CD4-positive, alpha-beta T cell treated with Interferon alpha-2 for 1 hour (primary cell): Measurements from ENCODE around the gene COL20A1.
"Not testable (repeated sequence)": the region's sequence is repeated elsewhere in the genome, so short reads cannot be mapped to it uniquely, and the experiment has no call there.

Source experiments
- DNase-seq, 2 donors: peaks; one replicate each; pipeline ENCODE4 v3.0.0-alpha.2; 2020 to 2022

The COL20A1 gene

DNA sequence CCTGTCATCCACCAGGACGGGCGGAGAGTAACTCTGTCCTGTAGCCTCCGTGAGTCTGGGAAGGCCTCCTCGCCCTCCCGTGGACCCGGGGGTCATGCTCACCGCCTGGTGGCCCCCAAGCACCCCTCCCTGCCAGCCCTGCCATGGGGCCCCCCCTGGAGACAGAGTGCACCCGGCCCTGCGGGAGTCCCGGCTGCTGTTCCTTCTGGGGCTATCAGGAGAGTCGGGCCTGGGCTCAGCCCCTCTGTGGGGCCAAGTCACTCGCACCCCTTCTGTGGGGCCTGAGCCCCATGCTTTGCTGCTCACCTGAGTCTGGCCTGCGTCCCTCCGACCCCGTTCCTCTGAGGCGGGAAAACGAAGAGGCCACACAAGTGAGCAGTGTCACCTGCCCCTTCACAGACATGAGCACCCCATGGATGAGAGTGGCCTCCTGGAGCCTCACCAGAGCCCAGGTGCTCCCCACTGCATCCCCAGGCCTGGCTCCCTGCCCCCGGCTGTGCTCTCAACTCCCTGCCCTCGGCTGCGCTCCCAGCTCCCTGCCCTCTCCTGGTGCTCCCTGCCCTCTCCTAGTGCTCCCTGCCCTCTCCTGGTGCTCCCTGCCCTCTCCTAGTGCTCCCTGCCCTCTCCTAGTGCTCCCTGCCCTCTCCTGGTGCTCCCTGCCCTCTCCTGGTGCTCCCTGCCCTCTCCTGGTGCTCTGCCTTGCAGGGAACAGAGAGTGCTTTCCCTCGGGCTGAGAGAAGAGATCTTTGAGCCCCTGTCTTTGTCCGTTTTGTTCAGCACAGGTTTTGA is 72.8 kb downstream of the COL20A1 start:
- no peak for DNase-seq

DNA sequence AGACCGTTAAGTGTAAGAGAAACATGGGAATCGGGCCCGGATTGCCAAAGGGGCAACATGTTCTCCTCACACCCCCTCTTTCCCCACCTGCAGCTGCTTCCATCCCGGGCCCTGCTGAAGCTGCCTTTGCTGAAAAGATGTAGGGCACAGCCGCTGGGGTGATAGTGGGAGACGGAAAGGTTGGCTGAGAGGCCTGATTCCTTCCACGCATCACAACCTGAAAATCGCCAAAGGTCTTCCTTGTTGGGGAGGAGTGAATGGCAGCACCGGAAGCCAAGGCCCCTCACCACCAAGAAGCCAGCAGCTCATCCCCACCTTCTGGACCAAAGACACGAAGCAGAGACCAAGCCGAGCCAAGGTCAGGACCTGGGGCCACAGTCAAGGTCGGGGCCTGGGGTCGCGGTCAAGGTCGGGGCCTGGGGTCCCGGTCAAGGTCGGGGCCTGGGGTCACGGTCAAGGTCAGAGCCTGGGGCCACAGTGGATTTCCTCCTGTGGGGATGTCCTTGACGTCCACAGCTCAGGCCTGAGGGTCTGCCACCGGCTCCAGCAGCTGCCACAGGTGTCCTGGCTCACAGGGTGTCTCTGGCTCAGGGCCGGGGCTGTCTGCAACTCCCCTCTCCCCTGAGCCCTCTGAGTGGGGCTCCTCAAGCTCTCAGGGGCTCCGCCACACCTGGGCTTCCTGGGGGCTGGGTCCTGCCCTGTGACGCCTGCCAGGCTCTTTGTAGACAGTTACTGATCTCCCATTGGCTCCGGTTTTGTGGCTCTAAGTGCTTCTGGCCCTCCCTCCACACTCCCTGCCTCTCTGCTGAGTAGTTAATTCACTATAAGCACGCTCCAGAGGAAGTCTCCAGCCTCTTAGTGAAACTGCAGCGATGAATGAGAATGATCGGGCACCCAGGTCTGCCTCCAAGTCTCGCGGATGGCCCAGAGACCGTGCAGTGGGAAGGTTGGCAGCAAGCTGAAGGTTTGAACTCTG is 73.7 kb downstream of the COL20A1 start:
- no peak for DNase-seq

DNA sequence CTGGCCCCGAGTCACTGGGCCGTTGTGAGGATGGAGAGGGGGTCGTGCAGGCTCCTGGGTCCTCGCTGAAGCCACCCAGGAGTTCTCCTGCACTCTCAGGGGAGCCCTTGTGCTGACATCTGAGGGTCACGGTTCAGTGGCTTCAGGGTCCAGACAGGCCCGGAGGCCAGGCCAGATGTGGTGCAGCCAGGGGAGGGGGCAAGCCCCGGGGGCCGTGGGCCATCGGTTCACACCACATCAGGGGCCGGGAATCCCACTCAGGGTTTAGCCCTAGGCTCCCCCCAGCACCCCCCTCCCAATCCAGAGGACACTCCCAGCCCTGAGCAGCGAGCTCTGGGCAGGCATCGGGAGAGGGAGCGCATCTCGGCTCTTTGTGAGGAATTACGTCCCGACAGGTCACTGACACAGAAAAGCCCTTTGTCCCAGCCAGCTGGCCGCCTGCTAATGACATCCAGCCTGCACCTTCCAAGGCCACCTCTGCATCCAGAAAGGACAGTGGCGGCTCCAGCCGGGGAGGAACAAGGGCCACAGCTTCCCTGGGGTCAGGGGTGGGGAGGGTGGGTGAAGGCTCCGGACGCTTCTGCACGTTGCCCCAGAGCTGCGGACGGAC is 74.6 kb downstream of the COL20A1 start:
- DNase-seq, result no peak

DNA sequence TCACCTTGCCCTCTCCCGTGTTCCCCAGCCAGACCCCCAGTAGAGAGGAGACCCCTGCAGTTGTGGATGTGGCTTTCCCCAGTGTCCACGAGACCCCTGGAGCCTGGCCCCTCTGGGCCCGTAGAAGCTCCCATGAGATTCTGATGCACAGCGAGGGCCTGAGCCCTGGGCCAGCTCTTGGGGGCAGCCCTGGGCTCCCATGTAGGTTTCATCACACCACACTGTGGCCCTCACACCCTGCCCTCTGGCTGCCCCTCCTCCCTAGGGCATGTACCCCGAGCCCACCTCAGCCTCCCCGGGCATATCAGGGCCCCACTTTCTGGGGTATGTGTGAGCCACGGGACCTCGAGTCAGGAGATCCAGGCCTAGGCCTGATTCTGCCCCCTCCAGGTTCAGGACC is 75.2 kb downstream of the COL20A1 start:
- DNase-seq, result no peak

DNA sequence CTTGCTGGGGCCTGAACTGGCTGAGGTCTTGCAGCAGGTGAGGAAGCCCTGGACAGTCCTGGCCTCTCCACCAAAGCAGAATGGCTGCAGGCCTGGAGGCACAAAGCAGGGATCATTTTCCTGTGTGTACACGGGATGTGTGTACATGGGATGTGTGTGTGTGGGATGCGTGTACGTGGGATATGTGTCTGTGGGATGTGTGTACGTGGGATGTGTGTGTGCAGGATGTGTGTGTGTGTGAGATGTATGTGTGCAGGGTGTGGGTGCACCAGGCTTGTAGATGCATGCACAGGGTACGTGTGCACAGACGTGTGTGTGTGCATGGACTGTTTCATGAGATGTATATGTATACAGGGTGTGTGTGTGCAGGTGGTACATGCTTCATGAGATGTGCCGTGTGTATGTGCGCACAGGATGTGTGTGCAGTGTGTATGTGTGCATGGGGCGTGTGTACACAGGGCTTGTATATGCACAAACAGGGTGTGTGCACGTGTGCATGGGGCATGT is 76.1 kb downstream of the COL20A1 start:
- no peak for DNase-seq

DNA sequence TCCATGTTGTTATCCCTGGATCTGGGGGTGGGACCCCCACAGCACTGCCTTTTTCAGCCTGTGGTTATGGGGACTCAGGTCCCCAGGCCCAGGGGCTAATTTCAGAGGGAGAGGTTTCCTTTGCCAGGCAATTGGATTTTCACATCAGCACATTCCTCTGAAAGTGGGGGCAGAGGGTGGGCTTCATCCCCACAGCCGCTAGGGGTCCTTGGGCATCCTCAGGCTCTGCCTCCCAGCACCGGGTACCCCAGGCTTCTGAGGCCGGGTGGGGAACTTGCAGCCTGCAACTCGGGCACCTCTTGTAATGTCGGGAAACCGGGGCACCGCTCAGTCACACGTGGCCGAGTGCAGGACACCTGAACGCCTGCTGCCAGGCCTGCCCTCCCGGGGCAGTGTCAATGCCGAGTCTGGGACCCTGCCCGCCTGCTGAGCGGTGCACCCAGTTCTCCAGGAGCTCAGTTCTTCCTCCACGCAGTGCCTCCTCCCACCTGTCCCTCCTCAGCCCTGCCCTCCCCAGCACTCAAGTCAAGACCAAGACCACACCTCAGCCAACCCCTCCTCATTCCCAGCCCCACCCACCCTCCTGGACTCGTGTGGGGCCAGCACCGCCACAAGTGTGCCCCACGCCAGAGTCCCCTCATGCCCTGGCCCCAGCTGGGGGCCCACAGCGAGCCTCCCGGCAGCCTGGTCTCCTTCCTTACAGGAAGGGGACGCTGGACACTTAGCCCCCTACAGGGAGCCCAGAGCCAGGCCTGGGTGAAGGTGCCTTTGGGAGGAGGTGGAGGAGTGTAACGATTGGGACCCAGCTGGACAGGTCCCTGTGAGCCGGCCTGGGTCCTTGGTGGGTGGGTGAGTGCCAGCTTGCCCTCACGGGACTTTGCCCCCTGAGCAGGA is 77.0 kb downstream of the COL20A1 start:
- no peak for DNase-seq

DNA sequence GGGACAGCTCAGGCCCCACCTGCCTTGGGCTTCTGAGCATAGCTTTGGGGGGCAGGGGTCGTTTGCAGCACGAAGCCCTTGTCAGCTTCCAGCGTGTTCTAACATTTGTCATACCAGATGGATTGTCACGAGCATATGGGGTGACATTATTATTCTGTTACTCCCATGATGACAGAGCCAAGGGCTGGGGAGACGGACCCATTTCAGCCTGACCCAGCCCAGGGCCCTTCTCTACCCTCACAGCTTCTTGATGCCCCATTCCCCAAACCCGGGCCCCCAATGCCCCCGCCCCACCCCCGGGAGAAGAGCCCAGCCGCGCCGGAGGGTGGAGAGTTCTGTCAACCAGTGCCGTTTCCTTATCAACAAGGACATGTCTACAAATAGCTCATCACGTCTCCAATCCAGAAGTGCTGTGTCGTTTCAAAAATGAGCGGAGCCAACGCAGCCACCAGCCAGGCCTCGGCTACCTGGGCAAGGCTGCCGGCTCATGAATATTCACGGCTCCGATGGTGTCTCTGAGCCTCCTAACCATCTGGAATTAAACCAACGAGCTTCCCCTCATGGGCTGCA is 77.7 kb downstream of the COL20A1 start:
- no peak for DNase-seq

DNA sequence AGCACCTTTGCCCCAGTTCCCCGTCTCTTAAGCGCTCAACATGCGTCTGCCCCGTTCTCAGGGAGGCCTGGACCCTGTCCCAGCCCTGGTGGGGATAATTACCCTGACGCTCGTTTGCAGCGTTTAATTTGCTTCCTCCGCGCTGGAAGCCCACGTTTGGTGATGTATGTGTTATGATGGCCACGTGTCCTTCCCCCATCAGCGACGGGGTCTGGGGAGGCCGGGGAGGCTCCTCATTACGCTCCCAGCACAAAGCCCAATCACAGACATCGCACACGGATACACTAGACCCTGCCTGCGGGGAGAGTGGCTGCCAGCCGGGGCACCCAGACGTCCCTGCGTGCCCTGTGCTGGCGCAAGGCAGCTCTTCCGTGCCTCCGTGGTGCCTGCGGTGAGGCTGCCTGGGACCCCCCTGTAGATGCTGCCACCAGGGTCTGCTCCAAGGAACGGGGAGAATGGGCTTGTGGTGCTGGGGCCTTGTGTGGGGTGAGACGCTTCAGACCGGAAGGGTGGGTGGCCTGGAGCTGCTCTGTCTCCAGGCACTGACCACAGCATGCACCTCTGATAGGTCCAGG is 78.4 kb downstream of the COL20A1 start:
- no peak for DNase-seq

DNA sequence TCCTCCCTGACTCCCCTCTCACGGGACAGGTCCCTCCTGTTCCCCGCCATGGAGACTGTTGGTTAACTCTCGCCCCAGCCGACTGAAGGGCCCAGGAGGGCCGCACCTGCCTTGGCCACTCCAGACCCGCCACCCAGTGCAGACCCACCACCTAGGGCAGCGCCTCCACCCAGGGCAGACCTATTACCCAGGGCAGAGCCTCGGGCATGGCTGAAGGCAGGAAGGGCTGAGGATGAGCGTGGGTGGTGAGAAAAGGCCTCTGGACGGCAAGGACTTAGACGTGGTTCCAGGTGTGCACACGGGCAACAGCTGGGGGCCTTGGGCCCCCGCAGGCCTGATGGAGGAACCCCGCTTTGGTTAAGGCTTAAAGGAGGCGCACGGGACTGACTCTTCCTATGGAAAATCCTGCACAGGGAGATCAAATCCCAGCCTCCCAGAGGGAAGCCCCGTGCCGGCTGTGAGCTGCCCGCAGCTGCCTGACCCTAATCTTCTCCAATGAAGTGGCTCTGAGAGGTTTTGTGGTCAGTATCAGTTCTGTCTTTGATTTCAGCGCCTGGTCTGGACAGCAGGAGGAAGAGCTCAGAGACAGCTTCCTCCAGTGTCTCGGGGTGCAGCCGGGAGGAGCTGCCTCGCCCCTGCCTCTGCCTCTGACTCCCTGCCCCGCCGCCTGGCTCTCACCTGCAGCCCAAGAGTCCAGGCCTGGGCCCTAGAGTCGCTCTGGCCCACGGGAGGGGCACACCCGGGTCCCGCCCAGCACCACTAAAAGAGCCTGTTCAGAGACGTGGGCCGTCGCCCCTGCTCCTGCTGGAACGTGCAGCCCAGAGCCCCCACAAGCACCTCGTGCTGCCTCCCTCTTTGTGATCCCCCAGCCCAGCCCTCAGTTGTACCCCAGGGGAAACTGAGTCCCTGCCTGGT is 80.2 kb downstream of the COL20A1 start:
- DNase-seq, result no peak

DNA sequence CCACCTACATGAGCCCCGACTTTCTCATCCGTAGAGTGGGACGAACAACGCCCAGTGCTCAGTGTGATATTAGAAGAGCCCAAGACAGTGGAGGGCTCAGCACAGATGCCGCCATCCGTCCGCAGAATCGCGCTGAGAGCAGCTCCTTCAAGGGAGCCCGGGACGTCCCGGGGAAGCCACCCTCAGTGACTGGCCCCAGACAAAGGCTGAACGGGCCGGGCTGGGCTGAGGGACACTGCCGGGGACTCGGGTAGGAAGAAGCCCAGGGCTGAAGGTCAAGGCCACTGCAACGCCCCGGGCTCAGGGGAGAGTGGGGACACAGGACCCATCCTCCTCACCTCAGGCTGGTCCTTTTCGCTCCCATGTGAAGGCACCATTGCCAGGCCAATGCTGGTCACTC is 81.0 kb downstream of the COL20A1 start:
- no peak for DNase-seq

DNA sequence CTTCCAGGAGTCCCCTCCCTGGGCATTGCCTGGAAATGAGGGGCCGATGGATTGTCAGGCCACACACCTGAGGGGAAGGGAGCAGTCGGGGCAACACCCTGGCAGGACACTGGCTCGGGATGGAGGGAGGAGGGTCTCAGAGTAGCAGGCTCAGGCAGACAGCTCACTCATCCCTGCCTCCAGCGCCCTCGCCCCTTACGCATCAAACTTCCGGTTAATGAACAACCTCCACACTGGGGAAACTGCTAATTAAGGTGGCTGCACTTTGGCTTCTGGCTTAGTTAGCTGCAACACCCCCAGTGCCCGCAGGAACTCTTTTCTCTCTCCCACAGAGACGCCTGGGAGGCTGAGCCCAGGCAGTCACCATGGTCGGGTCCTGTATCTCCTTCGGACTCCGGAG is 81.5 kb downstream of the COL20A1 start:
- no peak for DNase-seq

DNA sequence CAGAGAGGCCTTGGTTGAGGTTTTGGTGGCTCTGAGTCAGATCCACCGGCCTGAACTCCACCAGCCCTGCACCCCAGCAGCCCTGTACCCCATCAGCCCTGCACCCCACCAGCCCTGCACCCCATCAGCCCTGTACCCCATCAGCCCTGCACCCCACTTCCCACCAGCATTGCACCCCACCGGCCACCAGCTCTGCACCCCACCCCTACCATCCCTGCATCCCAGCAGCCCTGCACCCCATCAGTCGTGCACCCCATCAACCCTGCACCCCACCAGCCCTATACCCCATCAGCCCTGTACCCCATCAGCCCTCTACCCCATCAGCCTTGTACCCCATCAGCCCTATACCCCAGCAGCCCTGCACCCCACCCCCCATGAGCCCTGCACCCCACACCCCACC is 82.5 kb downstream of the COL20A1 start:
- no peak for DNase-seq

DNA sequence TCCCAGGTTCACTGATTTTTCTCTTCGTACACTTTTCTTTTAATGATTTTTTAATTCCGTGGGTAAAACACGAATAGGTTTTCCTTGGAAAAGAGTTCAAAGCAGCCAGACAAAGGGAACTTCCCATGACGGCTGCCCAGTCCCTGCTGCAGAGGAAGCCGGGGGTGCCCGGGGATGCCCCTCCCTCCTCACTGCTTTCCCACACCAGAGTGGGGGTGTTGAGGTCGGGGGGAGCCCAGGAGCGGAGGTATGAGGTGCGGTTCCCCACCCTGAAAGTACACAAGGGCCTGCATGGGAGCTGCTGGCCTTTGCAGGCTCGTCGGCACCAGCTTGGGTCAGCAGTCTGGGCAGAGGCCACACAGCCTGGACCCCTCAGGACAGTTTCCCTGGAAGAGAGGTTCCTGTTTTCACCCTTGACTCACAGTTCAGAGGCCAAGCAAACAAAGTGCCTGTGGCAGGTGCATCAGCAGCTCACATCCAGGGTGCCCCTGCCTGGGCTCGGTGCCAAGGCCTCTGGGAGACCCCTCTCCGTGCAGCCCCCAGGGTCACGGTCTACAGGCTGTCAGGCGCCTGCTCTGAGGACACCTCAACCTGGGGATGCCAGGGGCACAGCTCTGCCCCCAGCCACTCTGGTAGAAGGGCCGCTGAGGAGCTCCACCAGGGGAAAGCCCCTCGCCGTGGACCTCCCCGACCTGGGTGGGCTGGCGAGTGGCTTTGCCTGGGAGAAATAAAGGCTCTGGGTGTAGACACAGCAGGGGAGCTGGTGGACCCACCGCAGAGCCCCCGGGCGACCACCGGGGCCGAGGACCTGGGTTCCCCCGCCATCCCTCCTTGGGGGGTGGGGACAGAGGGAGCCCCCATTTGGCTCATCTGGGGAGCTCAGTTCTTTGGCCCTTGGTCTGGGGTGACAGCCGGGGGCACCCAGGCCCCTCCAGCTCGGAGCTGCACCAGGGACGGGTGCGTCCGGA is 83.6 kb downstream of the COL20A1 start:
- no peak for DNase-seq

DNA sequence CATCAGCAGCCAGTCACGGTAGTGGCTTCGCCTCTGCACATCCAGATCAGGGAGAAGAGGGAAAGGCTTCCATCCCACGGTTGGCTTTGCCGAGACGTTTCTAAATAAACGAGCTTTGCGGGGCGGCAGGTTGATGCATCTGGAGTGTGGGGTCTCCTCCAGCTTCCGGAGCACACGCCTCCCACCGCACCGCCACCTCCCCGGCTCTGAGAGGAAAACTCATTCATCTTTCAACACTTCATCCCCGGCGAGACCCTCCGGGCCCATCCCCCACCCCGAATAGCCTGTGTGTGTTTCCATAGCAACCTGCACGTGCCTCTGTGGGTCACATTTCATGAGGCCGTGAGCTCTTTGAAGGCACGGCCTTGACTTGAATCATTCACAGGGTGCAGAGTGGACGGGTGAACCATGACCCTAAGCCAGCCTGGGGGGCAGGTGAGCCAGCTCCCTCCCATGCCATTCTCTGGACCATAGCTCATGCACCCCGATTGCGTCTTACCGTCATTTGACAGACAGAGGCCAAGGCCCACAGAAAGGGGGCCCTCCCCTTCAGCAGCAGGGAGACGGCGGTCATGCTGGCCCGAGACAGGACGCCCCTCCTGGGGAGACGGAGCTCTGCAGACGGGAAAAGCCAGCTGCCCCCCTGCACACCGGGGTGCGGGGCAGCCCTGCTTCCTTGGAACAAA is 84.4 kb downstream of the COL20A1 start:
- no peak for DNase-seq

DNA sequence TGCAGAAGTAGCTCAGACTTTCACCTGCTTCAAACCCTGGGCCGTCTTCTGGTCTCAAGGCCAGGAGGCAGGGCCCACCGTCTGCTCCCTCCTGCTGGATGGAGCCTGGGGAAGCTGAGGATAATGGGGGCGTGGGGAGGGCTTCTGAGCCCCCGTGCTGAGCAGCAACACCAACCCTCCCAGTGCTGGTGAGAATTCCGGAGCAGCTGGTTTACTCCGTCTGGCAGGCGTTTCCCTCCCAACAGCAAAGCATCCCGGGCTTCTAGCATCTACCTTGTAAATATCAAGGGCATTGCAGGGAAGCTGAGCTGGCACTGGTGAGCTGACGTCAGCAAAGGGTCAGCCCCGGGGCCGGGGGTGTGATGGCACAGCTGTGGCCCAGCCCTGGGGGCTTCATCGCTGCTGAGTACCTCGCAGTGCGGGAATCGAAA is 85.0 kb downstream of the COL20A1 start:
- no peak for DNase-seq

DNA sequence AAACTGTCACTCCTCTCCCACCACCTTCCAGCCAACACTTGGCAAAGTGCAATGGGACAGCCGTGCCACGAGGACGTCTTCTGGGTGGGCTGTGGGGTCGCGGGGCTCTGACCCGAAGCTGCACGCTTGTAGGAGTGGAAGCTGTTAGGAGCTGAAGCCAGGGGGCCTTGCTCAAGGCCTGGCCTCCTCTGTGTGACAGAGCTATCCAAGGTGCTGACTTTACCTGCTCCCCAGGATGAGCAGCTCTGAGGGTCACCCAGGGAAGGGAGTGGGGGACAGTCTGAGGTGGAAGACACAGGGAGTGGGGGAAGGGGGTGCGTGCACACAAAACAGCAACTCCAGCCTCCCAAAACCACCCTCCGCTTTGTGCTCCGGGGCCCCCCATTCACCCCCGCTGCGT is 85.6 kb downstream of the COL20A1 start:
- no peak for DNase-seq

DNA sequence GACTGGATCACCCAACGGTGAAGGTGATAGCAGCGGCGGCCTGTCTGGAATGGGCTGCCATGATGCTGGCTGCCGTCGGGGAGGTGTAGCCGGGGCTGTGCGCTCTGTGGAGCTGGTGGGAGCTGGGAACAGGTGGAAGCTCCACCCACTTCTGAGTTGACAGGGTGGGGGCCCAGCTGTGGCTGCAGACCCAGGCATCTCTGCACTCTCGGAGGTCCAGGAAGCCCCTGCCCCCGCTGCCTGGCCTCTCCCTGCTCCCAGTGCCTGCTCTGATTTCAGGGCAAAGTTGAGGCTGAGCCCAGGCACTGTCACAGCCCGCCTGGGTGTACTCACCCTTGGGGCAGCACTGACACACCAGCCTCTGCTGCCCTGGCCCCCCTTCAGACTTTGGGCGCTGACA is 86.3 kb downstream of the COL20A1 start:
- DNase-seq, result no peak

DNA sequence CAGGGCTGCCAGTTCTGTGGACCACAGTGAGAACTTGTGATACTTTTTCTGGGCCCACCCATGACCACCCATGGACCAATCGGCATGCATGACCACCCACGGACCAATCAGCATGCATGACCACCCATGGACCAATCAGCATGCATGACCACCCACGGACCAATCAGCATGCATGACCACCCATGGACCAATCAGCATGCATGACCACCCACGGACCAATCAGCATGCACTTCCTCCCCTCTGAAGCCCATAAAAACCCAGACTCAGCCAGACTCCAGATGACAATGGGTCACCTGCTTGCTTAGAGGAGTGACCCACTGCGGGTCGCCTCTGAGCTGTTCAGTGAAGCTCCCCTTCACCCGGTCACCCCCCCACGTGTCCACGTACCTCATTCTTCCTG is 86.9 kb downstream of the COL20A1 start:
- not testable (repeated sequence) for DNase-seq
